ENCODE data around the gene INSR.

INSR gene

DNA sequence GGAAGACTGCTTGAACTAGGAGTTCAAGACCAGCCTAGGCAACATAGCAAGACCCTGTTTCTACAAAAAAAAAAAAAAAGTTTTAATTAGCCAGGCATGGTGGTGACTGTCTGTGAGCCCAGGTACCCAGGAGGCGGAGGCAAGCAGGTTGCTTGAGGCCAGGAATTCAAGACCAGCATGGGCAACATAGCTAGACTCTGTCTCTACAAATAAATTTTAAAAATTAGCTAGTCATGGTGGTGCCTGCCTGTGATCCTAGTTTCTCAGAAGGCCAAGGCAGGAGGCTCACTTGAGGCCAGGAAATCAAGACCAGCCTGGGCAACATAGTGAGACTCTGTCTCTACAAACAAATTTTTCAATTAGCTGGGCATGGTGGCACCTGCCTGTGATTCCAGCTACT, 6.1 kb downstream of the INSR start:
- TF ChIP-seq, protein P1, sequence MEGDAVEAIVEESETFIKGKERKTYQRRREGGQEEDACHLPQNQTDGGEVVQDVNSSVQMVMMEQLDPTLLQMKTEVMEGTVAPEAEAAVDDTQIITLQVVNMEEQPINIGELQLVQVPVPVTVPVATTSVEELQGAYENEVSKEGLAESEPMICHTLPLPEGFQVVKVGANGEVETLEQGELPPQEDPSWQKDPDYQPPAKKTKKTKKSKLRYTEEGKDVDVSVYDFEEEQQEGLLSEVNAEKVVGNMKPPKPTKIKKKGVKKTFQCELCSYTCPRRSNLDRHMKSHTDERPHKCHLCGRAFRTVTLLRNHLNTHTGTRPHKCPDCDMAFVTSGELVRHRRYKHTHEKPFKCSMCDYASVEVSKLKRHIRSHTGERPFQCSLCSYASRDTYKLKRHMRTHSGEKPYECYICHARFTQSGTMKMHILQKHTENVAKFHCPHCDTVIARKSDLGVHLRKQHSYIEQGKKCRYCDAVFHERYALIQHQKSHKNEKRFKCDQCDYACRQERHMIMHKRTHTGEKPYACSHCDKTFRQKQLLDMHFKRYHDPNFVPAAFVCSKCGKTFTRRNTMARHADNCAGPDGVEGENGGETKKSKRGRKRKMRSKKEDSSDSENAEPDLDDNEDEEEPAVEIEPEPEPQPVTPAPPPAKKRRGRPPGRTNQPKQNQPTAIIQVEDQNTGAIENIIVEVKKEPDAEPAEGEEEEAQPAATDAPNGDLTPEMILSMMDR (conservative IDR thresholded peaks at IDR 0.05; ENCODE audit: low read depth, low read length) = no peak
- no peak for DNase-seq (ENCODE audit: low read depth)
- no peak overlapping the region for H3K4me3 ChIP-seq (ENCODE audit: low read length)

DNA sequence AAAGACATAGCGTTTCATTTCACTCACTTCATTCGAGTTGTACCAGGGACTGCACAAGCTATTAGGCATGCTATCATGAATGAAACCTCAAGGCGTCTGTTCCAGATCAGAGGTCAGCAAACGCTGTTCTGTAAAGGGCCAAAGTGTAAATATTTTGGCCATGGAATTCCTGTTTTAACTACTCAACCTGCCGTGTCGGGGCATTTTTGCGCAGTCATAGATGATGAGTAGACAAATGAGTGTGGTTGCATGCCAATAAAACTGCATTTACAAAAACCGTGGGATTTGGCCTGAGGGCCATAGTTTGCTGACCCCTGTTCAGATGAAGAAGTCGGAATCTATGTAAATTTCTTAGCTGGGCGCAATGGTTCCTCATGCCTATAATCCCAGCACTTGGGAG, 6.5 kb downstream of the INSR start:
- TF ChIP-seq, protein P1 (conservative IDR thresholded peaks at IDR 0.05; ENCODE audit: low read depth, low read length) = no peak
- no peak for DNase-seq (ENCODE audit: low read depth)
- H3K4me3 ChIP-seq (ENCODE audit: low read length) = no peak overlapping the region

DNA sequence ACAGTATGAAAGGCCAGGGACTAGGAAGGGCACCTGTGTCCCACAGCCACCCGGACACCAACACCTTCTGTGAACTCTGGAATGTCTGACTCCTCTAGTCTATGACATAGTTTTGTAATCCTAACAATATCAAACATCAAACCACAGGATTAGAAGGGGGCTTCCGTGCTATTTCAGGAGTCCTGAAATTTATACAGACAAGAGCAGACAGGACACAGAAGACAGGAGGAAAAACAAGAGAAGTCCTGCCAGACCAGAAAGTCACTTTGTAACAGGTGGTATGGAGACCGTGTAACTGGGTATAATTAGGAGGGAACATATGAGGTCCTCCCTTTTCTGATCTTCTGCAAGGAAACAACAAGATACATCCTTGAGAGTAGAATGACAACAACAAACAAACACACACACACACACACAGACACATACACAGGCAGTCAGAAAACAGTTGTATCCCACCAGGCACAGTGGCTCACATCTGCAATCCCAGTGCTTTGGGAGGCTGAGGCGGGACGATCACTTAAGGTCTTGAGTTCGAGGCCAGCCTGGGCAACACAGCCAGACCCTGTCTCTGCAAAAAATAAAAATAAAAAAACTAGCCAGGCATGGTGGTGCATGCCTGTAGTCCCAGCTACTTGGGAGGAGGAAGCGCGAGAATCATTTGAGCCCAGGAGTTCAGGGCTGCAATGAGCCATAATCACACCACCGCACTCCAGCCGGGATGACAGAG, 13.1 kb downstream of the INSR start:
- TF ChIP-seq, protein P1 (conservative IDR thresholded peaks at IDR 0.05; ENCODE audit: low read depth, low read length) = no peak
- no peak overlapping the region for H3K4me3 ChIP-seq (ENCODE audit: low read length)
- no peak for DNase-seq (ENCODE audit: low read depth)

DNA sequence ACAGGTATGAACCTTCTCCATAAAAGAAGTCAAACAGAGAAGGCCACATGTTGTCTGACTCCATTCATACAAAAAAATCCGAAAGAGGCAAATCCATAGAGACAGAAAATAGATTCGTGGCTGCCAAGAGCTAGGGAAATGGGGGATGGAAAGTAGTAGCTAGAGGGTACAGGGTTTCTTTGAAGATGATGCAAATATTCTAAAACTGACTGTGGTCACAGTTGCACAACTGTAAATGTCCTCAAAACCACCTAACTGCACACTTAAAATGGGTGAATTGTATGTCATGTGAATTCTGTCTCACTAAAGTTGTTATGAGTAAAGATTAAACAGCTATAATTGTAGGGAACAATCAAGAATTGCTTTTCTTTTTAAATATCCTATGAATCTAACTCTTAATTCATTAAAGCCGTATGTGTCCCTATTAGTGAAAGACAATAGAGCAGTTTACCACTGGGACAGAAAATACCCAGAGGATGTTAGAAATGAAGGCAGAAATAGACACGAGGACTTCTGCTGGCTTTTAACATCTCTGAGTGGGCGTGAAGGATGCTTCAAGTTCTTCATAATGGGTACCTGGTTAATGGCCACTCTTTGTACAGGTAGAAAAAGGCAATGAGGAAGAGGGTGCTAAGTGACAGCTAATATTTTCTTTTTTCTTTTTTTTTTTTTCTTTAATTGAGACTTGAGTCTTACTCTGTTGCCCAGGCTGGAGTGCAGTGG, 21.2 kb downstream of the INSR start:
- no peak overlapping the region for H3K4me3 ChIP-seq (ENCODE audit: low read length)

DNA sequence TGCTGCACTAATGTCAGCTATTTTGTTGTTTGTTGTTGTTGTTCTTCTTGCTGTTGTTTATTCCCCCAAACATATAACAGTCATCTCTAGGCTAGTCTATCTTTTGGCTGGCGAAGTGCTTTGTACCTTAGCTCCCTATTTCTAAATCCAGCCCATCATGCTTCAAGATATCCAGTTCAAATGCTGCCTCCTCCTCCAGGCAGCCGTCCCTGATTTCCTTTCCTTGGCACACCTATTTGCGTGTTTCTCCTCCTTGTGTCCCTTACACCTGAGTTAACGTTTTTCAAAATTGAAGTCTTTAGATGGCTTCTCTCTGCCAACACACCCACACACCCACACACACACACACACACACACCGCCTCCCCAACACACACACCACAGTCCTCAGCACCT, 25.5 kb downstream of the INSR start:
- no peak overlapping the region for H3K4me3 ChIP-seq (ENCODE audit: low read length)
- TF ChIP-seq, protein P1 (conservative IDR thresholded peaks at IDR 0.05; ENCODE audit: low read depth, low read length) = no peak
- no peak for DNase-seq (ENCODE audit: low read depth)

More for the DNA sequence above, 21.2 kb downstream of the INSR start:
- no peak for DNase-seq (ENCODE audit: low read depth)
- TF ChIP-seq, protein P1 (conservative IDR thresholded peaks at IDR 0.05; ENCODE audit: low read depth, low read length) = no peak

DNA sequence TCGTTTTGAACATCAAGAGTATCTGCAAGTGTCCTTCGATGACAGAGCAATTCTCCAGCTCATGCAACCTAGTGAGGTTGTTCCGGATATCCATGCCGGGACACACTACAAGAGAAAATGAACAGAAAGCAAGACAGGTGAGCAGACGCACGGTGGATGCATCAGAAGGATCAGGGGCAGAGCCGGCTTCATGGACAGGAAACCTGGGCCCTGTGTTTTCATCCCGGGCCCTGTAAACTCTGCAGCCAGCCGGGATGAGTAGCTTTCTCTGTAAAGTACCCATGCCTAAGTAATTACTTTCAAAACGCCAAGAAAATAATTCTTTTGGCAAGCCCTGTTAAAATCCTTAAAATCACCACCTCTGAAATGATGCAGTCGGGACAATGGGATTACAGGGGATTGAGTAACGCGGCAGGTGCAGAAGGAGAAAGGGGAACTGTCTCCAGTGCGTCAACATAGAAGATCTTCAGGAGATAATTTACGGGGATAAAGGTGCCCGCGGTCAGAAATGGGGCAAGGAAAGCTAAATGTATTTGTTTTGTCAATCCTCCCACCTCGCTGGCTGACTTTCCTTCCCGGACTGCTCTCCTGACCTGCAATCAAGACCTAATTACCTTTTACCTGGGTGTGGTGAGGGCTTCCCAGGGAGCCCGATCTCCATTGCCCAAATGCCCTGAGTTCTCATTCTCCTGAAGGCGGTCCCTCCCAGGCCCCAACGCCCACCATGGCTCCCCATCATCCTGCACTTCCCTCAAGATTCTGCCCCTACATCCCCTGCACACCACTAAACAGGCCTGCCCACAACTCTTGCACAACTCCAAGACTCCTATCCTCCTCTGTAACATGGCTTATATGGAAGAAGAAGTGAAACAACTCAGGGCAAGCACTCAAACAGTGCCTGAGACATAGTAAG, 26.2 kb downstream of the INSR start:
- H3K4me3 ChIP-seq (ENCODE audit: low read length) = no peak overlapping the region
- no peak for DNase-seq (ENCODE audit: low read depth)
- TF ChIP-seq, protein P1 (conservative IDR thresholded peaks at IDR 0.05; ENCODE audit: low read depth, low read length) = no peak

All from retinal pigment epithelial cell (primary cell).